K562 (cell line): Measurements from ENCODE around the gene ANKRD27. TPM values are rescaled to one million over a fixed set of nuclear protein-coding genes. Genes with fewer than 3 reads are reported as not detected.

Experiments used
- ATAC-seq: fragments of 200-7000 bp; cut with Tn5 transposase; 3 replicates; pipeline ENCODE4 v1.9.1; 2020; ENCODE audit warnings: moderate library complexity
- BruUV-seq: library from RNA; stranded (reverse); fragments of 400-500 nt; replicated peaks from 2 replicates; lab custom pipeline; 2021; lab: Mats Ljungman, UMichigan
- CTCF ChIA-PET: fragments of 300-600 bp; formaldehyde crosslinking; extraction: SDS; loops from one replicate; lab custom pipeline; 2021; ENCODE audit warnings: low intra/inter-chr PET ratio; lab: Yijun Ruan, JAX
- POLR2A ChIA-PET: fragments of 300-600, 350-650 bp; sonication (Branson Sonifier 250); formaldehyde crosslinking; extraction: SDS; loops from one replicate; lab custom pipeline; 2021; ENCODE audit warnings: antibody characterized with exemption, inconsistent platforms; lab: Yijun Ruan, JAX
- DNase-seq, 4 experiments: peaks; one replicate each; pipeline versions ENCODE4 v3.0.0 to v3.0.0-alpha.2; 2011 to 2018; ENCODE audit warnings: low spot score in 3 of 4, mixed read lengths in 3 of 4; ENCODE audit errors: extremely low read depth in 1 of 4
- FAIRE-seq: peaks from 2 replicates; lab custom pipeline; 2011; peaks lifted over from hg19 to GRCh38; lab: Jason Lieb, UNC
- H2AFZ ChIP-seq: 2 replicates; pipeline ENCODE4 v1.6.0; 2011; ENCODE audit warnings: low read depth, low read length, control low read depth, inconsistent platforms
- H3K27ac ChIP-seq: fragments of 200-600 bp; 3 replicates; pipeline ENCODE4 v1.8.0; 2011; ENCODE audit warnings: low read depth, mild to moderate bottlenecking, control low read depth, inconsistent platforms, low read length, moderate library complexity, mixed read lengths; ENCODE audit errors: extremely low read depth
- H3K27me3 ChIP-seq, 2 experiments: fragments of 300-600 bp in 1 of 2; 2 replicates in 1 of 2; 3 replicates in 1 of 2; pipeline versions ENCODE4 v1.6.0 to v1.8.0; 2011; ENCODE audit warnings: inconsistent platforms in 2 of 2, low read length in 2 of 2, mild to moderate bottlenecking in 1 of 2, mixed read lengths in 1 of 2, moderate library complexity in 1 of 2; ENCODE audit not compliant: control insufficient read depth in 2 of 2, insufficient read depth in 2 of 2
- H3K36me3 ChIP-seq: fragments of 300-600 bp; 3 replicates; pipeline ENCODE4 v1.8.0; 2011; ENCODE audit warnings: mild to moderate bottlenecking, low read length, inconsistent platforms; ENCODE audit not compliant: control insufficient read depth, insufficient read depth
- H3K4me1 ChIP-seq, 2 experiments: fragments of 200-600 bp in 1 of 2; replicated peaks in 1 of 2; 2 replicates in 1 of 2; 3 replicates in 1 of 2; pipeline versions ENCODE4 v1.5.1 to v1.8.0; 2011; ENCODE audit warnings: inconsistent platforms in 2 of 2, low read length in 2 of 2, mild to moderate bottlenecking in 1 of 2, mixed read lengths in 1 of 2, moderate library complexity in 1 of 2; ENCODE audit not compliant: control insufficient read depth in 2 of 2, insufficient read depth in 2 of 2
- H3K4me2 ChIP-seq: 2 replicates; pipeline ENCODE4 v1.6.1; 2011; ENCODE audit warnings: low read length, control low read depth, inconsistent platforms, mixed read lengths; ENCODE audit not compliant: insufficient read depth
- H3K4me3 ChIP-seq: fragments of 200-600 bp; sonication (generic), shearing (Covaris generic); 2 replicates; pipeline ENCODE4 v1.5.1; 2016; ENCODE audit warnings: control low read depth, inconsistent platforms
- H3K79me2 ChIP-seq: fragments of 200-600 bp; 3 replicates; pipeline ENCODE4 v1.8.0; 2011; ENCODE audit warnings: low read length, inconsistent platforms; ENCODE audit not compliant: control insufficient read depth, insufficient read depth
- H3K9ac ChIP-seq, 2 experiments: 2 replicates each; pipeline versions ENCODE4 v1.6.0 to v1.6.1; 2011; ENCODE audit warnings: low read depth in 2 of 2, low read length in 2 of 2, control low read depth in 1 of 2, inconsistent platforms in 1 of 2, mild to moderate bottlenecking in 1 of 2, mixed read lengths in 1 of 2; ENCODE audit not compliant: insufficient read depth in 1 of 2
- H3K9me1 ChIP-seq: one replicate; pipeline ENCODE4 v1.6.0; 2011; ENCODE audit warnings: inconsistent platforms, mild to moderate bottlenecking, low read length, moderate library complexity; ENCODE audit not compliant: control insufficient read depth, insufficient read depth
- H3K9me3 ChIP-seq: replicated peaks from 2 replicates; pipeline ENCODE4 v1.5.1; 2011; ENCODE audit warnings: low read depth, low read length, inconsistent platforms; ENCODE audit not compliant: control insufficient read depth, insufficient read depth
- H4K20me1 ChIP-seq: replicated peaks from 2 replicates; pipeline ENCODE4 v1.6.1; 2011; ENCODE audit warnings: low read length, inconsistent platforms, mixed read lengths; ENCODE audit not compliant: control insufficient read depth, insufficient read depth
- CBFB ChIP-seq: sonication (generic); formaldehyde crosslinking; IDR thresholded peaks from 2 replicates; pipeline ENCODE4 v1.4.0; 2020; ENCODE audit warnings: mild to moderate bottlenecking, missing genetic modification reagents
- E2F8 ChIP-seq: fragments of 450-650 bp; IDR thresholded peaks from 2 replicates; pipeline ENCODE4 v1.7.1; 2018; ENCODE audit warnings: mild to moderate bottlenecking, low read depth; ENCODE audit not compliant: partially characterized antibody
- FOXJ2 ChIP-seq: fragments of 200-800 bp; sonication (Bioruptor generic); IDR thresholded peaks from 2 replicates; pipeline ENCODE4 v1.6.1; 2016; ENCODE audit warnings: missing genetic modification characterization, missing compliant biosample characterization
- FOXP1 ChIP-seq: sonication (generic); formaldehyde crosslinking; IDR thresholded peaks from 2 replicates; pipeline ENCODE4 v1.8.0; 2022; ENCODE audit warnings: mild to moderate bottlenecking, missing genetic modification reagents
- HMBOX1 ChIP-seq: sonication (generic); IDR thresholded peaks from 2 replicates; pipeline ENCODE4 v1.6.1; 2016
- HNRNPL ChIP-seq: fragments of 200-400 bp; formaldehyde crosslinking; IDR thresholded peaks from 2 replicates; pipeline ENCODE4 v1.6.1; 2017; ENCODE audit warnings: low read depth, mild to moderate bottlenecking, low read length
- MEF2A ChIP-seq: IDR thresholded peaks from 2 replicates; pipeline ENCODE4 v1.6.1; 2011; ENCODE audit warnings: low read depth, mild to moderate bottlenecking, low read length, moderate library complexity; ENCODE audit not compliant: control insufficient read depth
- PHB2 ChIP-seq: fragments of 450-650 bp; IDR thresholded peaks from 2 replicates; pipeline ENCODE4 v1.6.1; 2017; ENCODE audit warnings: low read depth
- RFX1 ChIP-seq: fragments of 450-650 bp; IDR thresholded peaks from 2 replicates; pipeline ENCODE4 v1.6.1; 2016; ENCODE audit warnings: mild to moderate bottlenecking, moderate library complexity
- TAF7 ChIP-seq: fragments of 450-650 bp; IDR thresholded peaks from 2 replicates; pipeline ENCODE4 v1.6.1; 2016; ENCODE audit warnings: missing genetic modification characterization, missing compliant biosample characterization
- ZNF436 ChIP-seq: fragments of 250-450, 450-650 bp; sonication (Bioruptor Pico); formaldehyde crosslinking; IDR thresholded peaks from 2 replicates; pipeline ENCODE4 v1.7.0; 2020; ENCODE audit warnings: mild to moderate bottlenecking
- ZNF696 ChIP-seq: fragments of 250-450 bp; sonication (Bioruptor Pico); conservative IDR thresholded peaks from 2 replicates; pipeline ENCODE4 v1.4.0; 2020; ENCODE audit warnings: mild to moderate bottlenecking, moderate library complexity
- WGBS: fragments of 100-300 bp; shearing (Covaris generic); methylation state at CpG from one replicate; pipeline ENCODE4 v1.1.6; 2016; ENCODE audit warnings: low coverage, mixed read lengths; ENCODE audit not compliant: insufficient coverage; ENCODE audit errors: missing lambda C conversion rate; 5-methylcytosine and 5-hydroxymethylcytosine counted together
- in situ Hi-C: fragments of 300-500 bp; cut with MboI; formaldehyde crosslinking; loops from 4 replicates; pipeline ENCODE4 v1.15.0; 2018; ENCODE audit warnings: inconsistent platforms, mixed read lengths
- intact Hi-C: fragments of 100-400 bp; cut with micrococcal nuclease; formaldehyde crosslinking; loops from 2 replicates; pipeline ENCODE4 v1.14.2; 2022
- polyA plus RNA-seq, 8 experiments: library from polyadenylated mRNA; depleted of rRNA in 4 of 8; stranded (reverse) in 5 of 8; unstranded in 3 of 8; fragments of >200 nt; fragmentation: Nextera tagmentation in 2 of 8; fragmentation: Illumina TruSeq in 1 of 8; extraction: Ambion mirVana in 2 of 8; extraction: Trizol in 1 of 8; gene quantifications; 2 replicates each; pipeline versions ENCODE4 v1.2.1 to v1.2.3, GENCODE V29; 2011 to 2014; ENCODE audit warnings: inconsistent platforms in 1 of 8, missing spikeins in 1 of 8
- total RNA-seq, 7 experiments: library from RNA; depleted of rRNA in 6 of 7; stranded (reverse); fragments of >200 nt in 6 of 7; fragmentation: Illumina TruSeq in 2 of 7; extraction: Trizol in 2 of 7; gene quantifications; 2 replicates each; pipeline versions ENCODE4 v1.2.1 to v1.2.3, GENCODE V29; 2011 to 2021; ENCODE audit warnings: low replicate concordance in 1 of 7

Gene ANKRD27
- total and polyA plus RNA-seq, 9 of the 15 experiments (the other 6 are each of a cell fraction or from before 2014, with no cell fraction given), result 5.3 to 71.3 (median 54.2) TPM

- no peak overlapping the region for H3K4me3 ChIP-seq
- H4K20me1 ChIP-seq, result 0 out of 2 replicates have a peak, but pooled peaks cover 6% of the 10 kb centered on the region
- no peaks in the 10 kb centered on the region for H3K9me1 ChIP-seq
- no peak overlapping the region for H2AFZ ChIP-seq
- no peak for TF ChIP-seq PHB2
- TF ChIP-seq ZNF696 (CRISPR knock-in tag), result no peak
- no peak for TF ChIP-seq MEF2A
- TF ChIP-seq TAF7 (tag), result no peak
- no peak for TF ChIP-seq FOXP1
- TF ChIP-seq CBFB (CRISPR knock-in tag), result no peak
- no peak for TF ChIP-seq E2F8
- TF ChIP-seq FOXJ2 (tag), result no peak
- no peak for TF ChIP-seq HNRNPL
- TF ChIP-seq ZNF436 (CRISPR knock-in tag), result no peak
- TF ChIP-seq RFX1, result no peak
- no peak for TF ChIP-seq HMBOX1
- TF ChIP-seq, all 486 proteins: peak for 0
- FAIRE-seq (no peak), DNase-seq (no peak), ATAC-seq (no peak)
- H3K27me3 ChIP-seq, result peaks cover 33 to 44% of the 10 kb centered on the region in 2 experiments
- 2% methylated on average over 5 of the region's 5 CpGs for WGBS
- H3K36me3 ChIP-seq, result no peaks in the 10 kb centered on the region
- H3K27ac ChIP-seq, result no peak overlapping the region
- POLR2A ChIA-PET, result interaction anchor here (0.6 kb wide), 1 partner anchor 77 kb away, joined by 3 read pairs; no protein-coding TSS in a partner anchor
- in situ Hi-C loops (loop anchor here (5.0 to 10.0 kb wide), 2 partner anchors 279 to 1902 kb away; no protein-coding TSS in a partner anchor), intact Hi-C loops (loop anchor here (10.0 kb wide), 1 partner anchor 102 kb away; no protein-coding TSS in a partner anchor)
- H3K9me3 ChIP-seq, result no peaks in the 10 kb centered on the region
- BruUV-seq, result no TSS peak
- CTCF ChIA-PET, result no interaction called here
- H3K9ac ChIP-seq, result no peak overlapping the region
- no peak overlapping the region for H3K4me2 ChIP-seq
- H3K79me2 ChIP-seq, result no peaks in the 10 kb centered on the region
- H3K4me1 ChIP-seq, result no peaks in the 10 kb centered on the region; a peak in 1 of 5 replicates
Measured at GRCh38 chr19:32566246-32566830, 108.6 kb downstream of the ANKRD27 start.
